KMS-11 (cell line): ENCODE results near the gene ASB6.

Experiments
- H2AFZ ChIP-seq: fragments of 200-600 bp; sonication (generic); 2 replicates; pipeline ENCODE4 v1.6.1; 2016; ENCODE audit warnings: antibody characterized with exemption, mixed run types, low read depth
- H3K27ac ChIP-seq: fragments of 200-600 bp; sonication (generic); 2 replicates; pipeline ENCODE4 v1.6.1; 2016; ENCODE audit warnings: mild to moderate bottlenecking, mixed run types
- H3K27me3 ChIP-seq: fragments of 200-600 bp; sonication (generic); 2 replicates; pipeline ENCODE4 v1.6.1; 2017; ENCODE audit warnings: mild to moderate bottlenecking, low read depth, mixed run types, moderate library complexity; ENCODE audit not compliant: insufficient read depth
- H3K36me3 ChIP-seq: fragments of 200-600 bp; sonication (generic); 2 replicates; pipeline ENCODE4 v1.6.1; 2017; ENCODE audit warnings: mild to moderate bottlenecking, mixed run types; ENCODE audit not compliant: insufficient read depth
- H3K4me1 ChIP-seq: fragments of 200-600 bp; sonication (generic); 2 replicates; pipeline ENCODE4 v1.6.1; 2016; ENCODE audit warnings: mild to moderate bottlenecking, low read depth, mixed run types; ENCODE audit not compliant: poor library complexity, severe bottlenecking
- H3K4me2 ChIP-seq: fragments of 200-600 bp; sonication (generic); 2 replicates; pipeline ENCODE4 v1.7.0; 2016; ENCODE audit warnings: mild to moderate bottlenecking, mixed run types
- H3K4me3 ChIP-seq: fragments of 200-600 bp; sonication (generic); IDR thresholded peaks from 2 replicates; pipeline ENCODE4 v1.6.1; 2017; ENCODE audit warnings: low read depth, low read length, mixed read lengths; ENCODE audit not compliant: insufficient read depth
- H3K79me2 ChIP-seq: fragments of 200-600 bp; sonication (generic); 2 replicates; pipeline ENCODE4 v1.6.1; 2016; ENCODE audit warnings: low read depth, mixed run types; ENCODE audit not compliant: insufficient read depth
- H3K9ac ChIP-seq: fragments of 200-600 bp; sonication (generic); 2 replicates; pipeline ENCODE4 v1.6.1; 2016; ENCODE audit warnings: mild to moderate bottlenecking, mixed run types
- H4K20me1 ChIP-seq: fragments of 200-600 bp; sonication (generic); 2 replicates; pipeline ENCODE4 v1.6.1; 2016; ENCODE audit warnings: mild to moderate bottlenecking, mixed run types; ENCODE audit not compliant: insufficient read depth
- TF ChIP-seq, protein P1 (sequence below): fragments of 200-600 bp; sonication (generic); conservative IDR thresholded peaks from 2 replicates; pipeline ENCODE4 v1.6.1; 2017; ENCODE audit warnings: low read depth, mild to moderate bottlenecking, antibody characterized with exemption, low read length, moderate library complexity, mixed read lengths

Gene ASB6

DNA sequence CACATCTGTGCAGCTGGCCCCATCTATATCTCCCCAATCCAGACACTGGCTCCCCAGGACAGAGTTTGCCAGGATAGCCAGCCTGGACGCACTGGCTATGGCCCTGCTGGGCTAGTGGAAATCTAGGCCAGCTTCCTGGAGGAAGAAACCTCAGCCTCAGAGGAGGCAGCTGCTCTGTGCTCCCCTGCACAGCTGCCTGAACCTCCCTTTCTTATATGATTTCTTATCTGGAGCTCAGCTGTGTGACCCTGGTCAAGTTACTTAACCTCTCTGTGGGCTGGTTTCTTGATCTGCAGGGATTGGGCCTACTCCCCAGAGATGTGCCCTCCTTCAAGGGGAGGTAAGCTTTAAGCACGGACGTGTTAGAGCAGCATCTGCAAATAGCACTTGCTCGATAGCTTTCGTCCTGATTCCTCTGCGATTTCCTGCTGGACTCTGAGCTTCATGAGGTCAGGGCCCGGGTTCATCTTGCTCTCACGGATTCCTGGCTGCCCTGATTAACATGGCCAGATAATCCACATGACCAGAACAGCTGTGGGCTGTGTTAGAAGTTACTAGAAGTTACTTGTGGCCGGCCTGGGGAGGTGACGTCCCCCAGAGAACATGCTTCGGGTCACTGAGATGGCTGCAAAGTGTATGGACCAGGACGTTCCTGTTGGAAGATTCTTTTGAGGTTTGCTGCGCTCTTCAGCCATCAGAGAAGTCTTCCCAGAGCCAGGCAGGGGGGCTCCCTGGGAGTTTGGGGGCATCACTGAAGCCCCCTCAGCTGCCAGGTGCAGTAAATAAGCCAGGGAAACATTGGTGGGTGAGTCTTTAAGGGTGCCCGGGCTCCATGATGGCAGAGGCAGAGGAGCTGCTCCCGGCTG lies 35.6 kb downstream of the ASB6 start:
- H3K79me2 ChIP-seq: no peaks in the 10 kb centered on the region
- H4K20me1 ChIP-seq: no peaks in the 10 kb centered on the region
- TF ChIP-seq, protein P1, sequence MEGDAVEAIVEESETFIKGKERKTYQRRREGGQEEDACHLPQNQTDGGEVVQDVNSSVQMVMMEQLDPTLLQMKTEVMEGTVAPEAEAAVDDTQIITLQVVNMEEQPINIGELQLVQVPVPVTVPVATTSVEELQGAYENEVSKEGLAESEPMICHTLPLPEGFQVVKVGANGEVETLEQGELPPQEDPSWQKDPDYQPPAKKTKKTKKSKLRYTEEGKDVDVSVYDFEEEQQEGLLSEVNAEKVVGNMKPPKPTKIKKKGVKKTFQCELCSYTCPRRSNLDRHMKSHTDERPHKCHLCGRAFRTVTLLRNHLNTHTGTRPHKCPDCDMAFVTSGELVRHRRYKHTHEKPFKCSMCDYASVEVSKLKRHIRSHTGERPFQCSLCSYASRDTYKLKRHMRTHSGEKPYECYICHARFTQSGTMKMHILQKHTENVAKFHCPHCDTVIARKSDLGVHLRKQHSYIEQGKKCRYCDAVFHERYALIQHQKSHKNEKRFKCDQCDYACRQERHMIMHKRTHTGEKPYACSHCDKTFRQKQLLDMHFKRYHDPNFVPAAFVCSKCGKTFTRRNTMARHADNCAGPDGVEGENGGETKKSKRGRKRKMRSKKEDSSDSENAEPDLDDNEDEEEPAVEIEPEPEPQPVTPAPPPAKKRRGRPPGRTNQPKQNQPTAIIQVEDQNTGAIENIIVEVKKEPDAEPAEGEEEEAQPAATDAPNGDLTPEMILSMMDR: no peak
- no peak overlapping the region for H3K4me3 ChIP-seq
- no peaks in the 10 kb centered on the region for H3K36me3 ChIP-seq
- no peak overlapping the region for H3K4me2 ChIP-seq
- H3K9ac ChIP-seq: no peak overlapping the region
- no peaks in the 10 kb centered on the region for H3K27me3 ChIP-seq
- no peak overlapping the region for H2AFZ ChIP-seq
- H3K27ac ChIP-seq: no peak overlapping the region
- peaks cover 36% of the 10 kb centered on the region for H3K4me1 ChIP-seq

DNA sequence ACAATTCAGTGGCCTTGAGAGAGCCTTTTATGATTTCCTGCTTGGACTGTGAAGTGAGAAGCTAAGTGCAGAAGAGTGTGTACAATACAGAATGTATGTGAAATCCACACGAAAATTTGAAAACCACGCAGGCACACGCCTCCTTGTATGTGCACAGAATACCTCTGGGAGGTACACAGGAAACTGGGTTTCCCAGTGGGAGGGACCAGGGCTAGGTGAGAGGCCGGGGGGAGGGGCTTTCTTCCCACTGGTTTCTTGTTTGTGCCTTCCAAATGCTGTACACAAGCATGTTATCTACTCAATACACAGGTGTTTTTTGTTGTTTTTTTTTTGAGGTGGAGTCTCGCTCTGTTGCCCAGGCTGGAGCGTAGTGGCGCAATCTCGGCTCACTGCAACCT lies 37.2 kb downstream of the ASB6 start:
- no peak overlapping the region; the same call in 1 of the 2 replicates for H2AFZ ChIP-seq
- TF ChIP-seq, protein P1: no peak
- no peak overlapping the region for H3K4me2 ChIP-seq
- no peak overlapping the region for H3K4me3 ChIP-seq
- H3K9ac ChIP-seq: no peak overlapping the region
- peaks cover 33% of the 10 kb centered on the region for H3K4me1 ChIP-seq
- no peaks in the 10 kb centered on the region for H4K20me1 ChIP-seq
- H3K27ac ChIP-seq: no peak overlapping the region
- no peaks in the 10 kb centered on the region for H3K79me2 ChIP-seq
- no peaks in the 10 kb centered on the region for H3K27me3 ChIP-seq
- H3K36me3 ChIP-seq: no peaks in the 10 kb centered on the region

DNA sequence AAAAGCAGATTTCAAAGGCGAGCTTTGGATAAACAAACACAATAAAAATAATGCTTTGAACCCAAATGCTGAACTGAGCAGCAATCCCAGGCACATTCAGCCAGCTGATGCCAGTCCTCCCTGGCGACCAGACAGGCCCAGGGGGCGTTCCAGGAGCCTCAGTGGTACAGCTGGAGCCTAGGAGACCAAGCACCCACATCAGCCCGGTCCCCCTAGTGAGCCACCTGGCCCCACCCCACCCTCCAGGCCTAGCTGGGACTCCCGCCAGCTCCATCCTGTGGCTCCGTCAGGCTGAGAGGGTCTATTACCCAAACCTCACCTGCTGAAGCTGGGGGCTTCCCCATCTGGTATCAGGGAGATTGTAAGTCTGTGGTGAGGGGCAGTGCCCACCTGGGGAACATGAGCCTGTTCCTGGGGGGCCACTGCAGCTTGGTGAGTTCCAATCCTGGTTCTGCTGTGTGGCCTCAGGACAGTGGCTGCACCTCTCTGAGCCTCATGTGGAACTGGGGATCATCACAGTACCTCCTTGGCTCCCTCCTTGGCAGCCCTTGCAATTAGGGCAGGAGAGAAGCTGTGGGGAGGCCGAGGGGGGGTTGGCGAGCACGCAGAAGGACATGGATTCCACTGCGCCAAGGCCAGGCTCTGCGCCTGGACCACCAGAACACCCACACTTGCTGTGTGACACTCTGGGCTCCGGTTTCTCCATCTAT lies 37.7 kb downstream of the ASB6 start:
- Histone ChIP-seq H3K27me3 (no peaks in the 10 kb centered on the region), H3K36me3 (no peaks in the 10 kb centered on the region), H3K4me3 (no peak overlapping the region), H3K27ac (no peak overlapping the region), H3K79me2 (no peaks in the 10 kb centered on the region), H3K9ac (no peak overlapping the region), H3K4me2 (no peak overlapping the region), H3K4me1 (peaks cover 30% of the 10 kb centered on the region), H2AFZ (no peak overlapping the region), H4K20me1 (no peaks in the 10 kb centered on the region)
- TF ChIP-seq, protein P1: no peak

- Histone ChIP-seq H3K27me3 (no peaks in the 10 kb centered on the region), H3K9ac (no peak overlapping the region), H3K79me2 (no peaks in the 10 kb centered on the region), H3K4me1 (peaks cover 24% of the 10 kb centered on the region), H4K20me1 (no peaks in the 10 kb centered on the region), H3K36me3 (no peaks in the 10 kb centered on the region), H3K4me3 (no peak overlapping the region), H2AFZ (no peak overlapping the region), H3K27ac (no peak overlapping the region), H3K4me2 (no peak overlapping the region)
- TF ChIP-seq, protein P1: no peak
These were observed 39.1 kb downstream of the ASB6 start for GRCh38 chr9:129602598-129603415.
